GM23248 (cell line): ENCODE measurements around the gene STIM2.

Experiments used
- EZH2 ChIP-seq: fragments of 200-600 bp; sonication (generic); IDR thresholded peaks from 2 replicates; pipeline ENCODE4 v1.6.1; 2018; ENCODE audit warnings: antibody characterized with exemption, mild to moderate bottlenecking; ENCODE audit not compliant: insufficient read depth, poor library complexity, severe bottlenecking
- EZH2phosphoT487 ChIP-seq: fragments of 200-600 bp; sonication (generic); IDR thresholded peaks from 2 replicates; pipeline ENCODE4 v1.6.1; 2018; ENCODE audit warnings: antibody characterized with exemption, moderate library complexity, mild to moderate bottlenecking, low read depth; ENCODE audit not compliant: insufficient read depth

DNA sequence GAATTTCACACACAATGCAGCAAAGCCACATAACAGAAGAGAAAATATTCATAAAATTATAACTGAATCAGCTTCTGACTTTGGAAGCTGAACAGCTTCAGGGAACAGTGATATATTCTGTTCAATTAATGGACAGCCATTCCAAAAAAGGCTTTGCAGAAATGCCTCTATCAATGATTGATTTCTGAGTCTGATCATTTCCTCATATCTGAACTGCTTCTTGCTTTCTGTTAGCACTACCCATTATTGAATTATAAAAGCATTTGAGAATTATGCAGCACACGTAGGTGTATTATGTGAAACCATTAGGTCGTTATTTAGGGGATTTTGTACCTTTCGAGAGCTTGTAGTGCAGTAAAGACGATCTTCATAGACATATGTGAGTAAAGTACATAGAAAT is 159.6 kb downstream of the STIM2 start:
- TF ChIP-seq EZH2phosphoT487, result no peak
- no peak for TF ChIP-seq EZH2
